ENCODE data around the gene COL15A1.

COL15A1 gene

GRCh38 chr9:99103054-99103895 is 159.6 kb downstream of the COL15A1 start:
- no peak for DNase-seq (ENCODE audit: insufficient read length, low spot score)
- FAIRE-seq, result no peak

DNA sequence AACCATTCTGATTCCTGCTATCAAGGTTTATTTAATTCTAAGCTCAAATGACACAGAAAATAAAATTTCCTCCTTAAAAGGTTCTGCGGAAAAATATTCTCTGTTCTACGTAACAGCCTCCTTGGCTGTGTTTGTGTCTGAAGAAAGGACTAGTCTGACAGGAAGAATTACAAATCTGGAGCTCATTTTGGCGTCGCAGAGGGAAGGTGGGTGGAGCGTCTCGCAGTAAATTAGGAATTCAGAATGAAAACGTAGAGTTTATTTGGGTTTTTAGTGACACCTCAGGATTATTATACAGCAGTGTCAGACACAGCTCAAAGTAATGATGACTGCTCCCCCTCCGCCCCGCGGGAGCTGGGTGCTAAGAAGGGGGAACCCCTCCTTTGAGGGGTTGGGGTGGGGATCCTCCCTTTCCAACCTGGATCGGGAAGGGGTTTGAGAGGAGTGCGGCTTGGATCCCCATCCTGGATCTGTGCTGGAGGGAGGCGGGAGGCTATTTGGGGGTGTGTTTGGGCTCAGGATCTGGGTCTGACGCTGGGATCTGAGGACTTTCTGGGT is 160.3 kb downstream of the COL15A1 start:
- DNase-seq (ENCODE audit: insufficient read length, low spot score) (no peak), FAIRE-seq (no peak)

DNA sequence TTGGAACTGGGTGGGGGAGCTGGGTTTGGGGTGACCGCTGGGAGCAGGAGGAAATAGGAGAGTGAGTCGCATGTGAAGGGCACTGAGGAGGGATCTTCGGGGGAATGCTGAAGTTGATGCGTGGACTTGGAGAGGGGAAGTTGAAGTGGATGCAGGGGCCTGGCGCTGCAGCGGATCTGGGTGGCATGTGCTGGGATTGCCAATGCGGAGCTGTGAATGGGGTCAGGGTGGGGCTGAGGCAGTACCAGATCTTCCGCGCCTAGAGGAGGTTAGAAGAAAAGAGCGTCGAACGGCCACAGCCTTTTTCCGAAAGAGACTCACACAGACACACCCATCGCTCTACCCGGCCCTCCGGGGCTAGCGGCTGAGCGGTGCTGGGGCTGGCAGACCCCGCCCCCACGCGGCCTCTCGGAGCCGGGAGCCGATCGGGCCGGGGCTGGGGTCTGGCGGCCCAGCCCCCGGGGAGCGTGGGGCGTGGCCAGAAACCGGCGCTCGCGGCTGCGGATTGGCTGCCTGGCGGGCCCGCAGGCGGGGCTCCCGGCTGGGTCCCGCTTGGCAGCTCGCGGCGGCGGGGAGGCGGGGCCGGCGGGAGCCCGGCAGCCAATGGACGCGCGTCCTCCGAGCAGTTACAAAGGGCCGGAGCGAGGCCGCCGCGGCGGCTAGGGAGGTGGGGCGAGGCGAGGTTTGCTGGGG is 160.9 kb downstream of the COL15A1 start, which contains the start of gene TGFBR1:
Gene TGFBR1 (plus strand): TSS at position 655 of the 693 bp plus-strand sequence. CDS start 93 bp downstream, outside the sequence.
- DNase-seq (ENCODE audit: insufficient read length, low spot score), result peak; percentile 89
- FAIRE-seq, result no peak

- FAIRE-seq (no peak), DNase-seq (ENCODE audit: insufficient read length, low spot score) (peak; percentile 54)
These were observed 161.7 kb downstream of the COL15A1 start for GRCh38 chr9:99105152-99106043.

DNA sequence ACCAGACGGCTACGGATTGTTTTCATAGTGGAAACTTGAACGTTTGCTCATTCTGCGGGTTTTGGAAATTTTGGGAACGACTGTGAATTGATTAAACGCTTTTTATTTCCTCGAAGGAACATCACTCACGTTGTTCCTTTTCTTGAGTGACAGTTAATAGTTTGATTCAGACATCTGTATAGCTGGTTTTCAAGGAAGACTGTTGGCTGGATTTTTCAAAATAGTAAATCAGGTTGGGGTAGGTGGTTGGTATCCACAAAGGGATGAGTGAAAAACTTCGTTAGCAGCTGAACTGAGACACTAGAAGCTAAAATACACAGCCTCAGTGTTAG is 162.3 kb downstream of the COL15A1 start:
- FAIRE-seq (no peak), DNase-seq (ENCODE audit: insufficient read length, low spot score) (no peak)

DNA sequence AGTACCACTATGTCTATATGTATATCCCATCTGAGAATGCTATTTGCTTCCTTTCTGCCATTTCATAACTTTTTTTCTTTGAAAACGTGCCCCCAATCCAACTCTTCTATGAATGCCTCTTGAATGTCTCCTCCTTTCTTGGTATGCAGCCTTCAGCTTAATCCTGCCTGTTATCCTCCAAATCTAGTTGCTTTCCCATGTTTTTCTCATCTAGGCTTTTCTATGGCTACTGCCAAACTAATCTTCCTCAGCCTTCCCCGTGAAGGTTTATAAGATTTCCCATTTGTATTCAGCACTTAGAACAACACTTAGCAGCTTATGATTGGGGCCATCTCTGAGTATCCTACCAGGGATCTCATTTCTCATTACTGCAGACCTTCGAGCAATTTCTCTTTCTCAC is 163.7 kb downstream of the COL15A1 start:
- DNase-seq (ENCODE audit: insufficient read length, low spot score) (no peak), FAIRE-seq (no peak)

DNA sequence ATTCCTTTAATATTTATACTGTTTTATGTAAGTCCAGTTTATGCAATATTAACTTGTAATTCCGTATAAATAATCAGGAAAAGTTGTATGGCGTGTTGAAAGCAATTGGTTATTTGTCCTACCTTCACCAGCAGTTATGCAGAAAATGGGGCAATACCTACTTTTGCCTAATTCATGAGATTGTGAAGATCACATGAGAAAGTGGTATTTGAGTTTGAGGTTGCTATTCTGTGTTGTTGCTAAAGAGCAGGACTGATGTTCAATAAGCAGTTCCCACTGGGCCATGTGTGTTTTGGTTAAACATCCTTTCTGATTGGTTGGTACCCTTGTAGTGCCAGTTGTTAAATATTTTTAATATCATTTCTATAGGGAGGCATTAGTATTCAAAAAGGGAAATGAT is 164.4 kb downstream of the COL15A1 start:
- DNase-seq (ENCODE audit: insufficient read length, low spot score) (no peak), FAIRE-seq (no peak)

DNA sequence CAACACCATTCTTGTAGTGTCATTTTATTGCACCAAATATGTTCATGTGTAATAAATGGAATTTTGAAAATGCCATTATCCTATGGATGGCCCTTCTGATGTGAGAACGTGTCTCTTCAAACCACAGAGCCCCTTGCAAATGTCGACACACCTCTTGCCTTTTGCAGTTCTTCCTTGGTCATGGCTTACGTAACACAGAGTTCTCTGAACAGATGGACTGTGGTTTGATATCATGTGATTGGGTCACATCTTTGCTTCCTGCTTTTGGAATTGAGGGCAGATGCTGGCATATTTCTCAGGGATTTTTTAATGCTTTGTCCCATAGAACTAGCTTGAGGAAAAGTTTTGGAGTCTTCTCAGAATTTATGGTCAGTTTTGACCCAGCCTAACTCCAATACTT is 165.8 kb downstream of the COL15A1 start:
- FAIRE-seq, result no peak
- DNase-seq (ENCODE audit: insufficient read length, low spot score), result no peak

- FAIRE-seq, result no peak
- no peak for DNase-seq (ENCODE audit: insufficient read length, low spot score)
These were observed 169.2 kb downstream of the COL15A1 start for GRCh38 chr9:99112750-99113413.

- DNase-seq (ENCODE audit: insufficient read length, low spot score) (no peak), FAIRE-seq (no peak)
These were observed 169.8 kb downstream of the COL15A1 start for GRCh38 chr9:99113414-99114048.

DNA sequence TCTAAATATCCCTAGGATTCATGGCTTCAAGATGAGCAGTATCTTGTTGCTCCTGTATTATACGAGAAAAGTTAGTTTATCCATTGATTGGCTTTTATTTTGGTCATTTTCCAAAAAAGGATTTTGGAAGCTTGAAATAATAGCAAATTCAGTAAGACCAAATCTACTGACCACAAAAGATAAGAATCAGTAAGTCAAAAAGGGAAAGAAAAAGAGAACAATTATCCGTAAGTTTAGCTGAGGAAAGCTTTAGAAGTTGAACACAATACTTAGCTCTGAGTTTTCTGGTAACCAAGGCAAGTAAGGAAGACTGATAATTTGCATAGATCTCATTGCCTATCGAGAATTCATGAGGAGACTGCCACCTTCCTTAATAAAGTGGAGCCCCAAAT is 170.3 kb downstream of the COL15A1 start:
- FAIRE-seq (no peak), DNase-seq (ENCODE audit: insufficient read length, low spot score) (no peak)

- FAIRE-seq, result no peak
- DNase-seq (ENCODE audit: insufficient read length, low spot score), result no peak
These were observed 171.3 kb downstream of the COL15A1 start for GRCh38 chr9:99114846-99115500.

GRCh38 chr9:99116003-99116411 is 172.3 kb downstream of the COL15A1 start:
- DNase-seq (ENCODE audit: insufficient read length, low spot score), result no peak
- FAIRE-seq, result no peak

DNA sequence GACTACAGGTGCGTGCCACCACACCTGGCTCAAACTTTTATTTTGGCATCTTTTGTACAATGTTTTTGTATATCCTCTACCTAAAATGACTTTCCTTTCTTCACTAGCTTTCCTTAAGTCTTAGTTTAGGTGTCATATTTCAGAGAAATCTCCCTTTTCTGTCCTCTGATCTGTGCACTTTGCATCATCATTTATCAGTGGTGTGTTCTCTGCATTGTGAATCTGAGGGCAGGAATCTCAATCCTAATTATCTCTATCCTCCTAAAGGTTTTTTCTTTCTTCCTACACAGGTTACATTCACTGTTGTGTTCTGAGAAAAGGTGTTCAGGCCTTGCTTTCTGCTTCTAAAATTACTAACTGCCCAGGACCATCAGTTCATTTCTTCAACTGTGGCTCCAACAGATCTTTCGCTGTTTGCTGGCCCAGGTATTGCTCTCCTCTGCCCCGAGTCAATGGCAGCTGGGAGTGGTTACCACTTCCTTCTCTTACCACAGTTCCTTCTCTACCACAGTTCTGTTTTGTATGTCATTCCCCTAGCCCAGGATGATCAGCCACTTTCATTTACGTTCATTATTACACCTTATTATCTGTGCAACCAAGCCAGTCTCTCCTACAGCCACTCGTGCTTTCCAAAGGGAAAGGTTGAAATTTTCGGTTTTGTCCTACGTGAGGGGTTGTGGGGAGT is 175.2 kb downstream of the COL15A1 start:
- no peak for DNase-seq (ENCODE audit: insufficient read length, low spot score)
- FAIRE-seq, result no peak

DNA sequence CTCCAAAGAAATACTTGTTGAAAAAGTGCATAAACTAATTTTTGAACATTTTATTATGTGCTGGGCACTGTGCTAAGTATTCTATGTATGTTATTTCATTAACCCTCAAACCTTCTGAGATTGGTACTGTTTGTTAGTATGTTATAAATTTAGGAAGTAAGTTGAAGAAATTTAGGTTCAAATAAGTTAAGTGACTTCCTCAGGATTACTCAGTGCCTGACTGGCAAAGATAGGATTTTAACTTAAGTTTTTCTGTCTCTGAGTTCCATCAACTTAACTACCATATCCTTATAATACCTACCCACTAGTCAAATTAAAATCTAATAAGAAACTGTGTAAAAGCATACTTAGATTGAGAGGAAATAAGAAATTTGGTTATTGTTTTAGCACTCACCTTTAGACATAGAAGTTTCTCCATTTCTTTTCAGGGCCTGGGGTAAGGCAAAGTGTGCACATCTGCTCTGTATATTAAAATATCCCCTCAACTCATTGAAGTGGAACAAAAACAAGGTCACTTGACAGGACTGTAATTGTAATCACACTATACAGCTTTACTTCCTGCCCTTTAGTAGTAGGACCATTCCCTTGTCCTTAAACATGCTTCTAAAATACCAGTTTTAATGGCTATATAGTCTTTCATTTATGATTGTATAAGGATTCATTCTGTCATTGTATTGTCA is 176.4 kb downstream of the COL15A1 start:
- DNase-seq (ENCODE audit: insufficient read length, low spot score) (no peak), FAIRE-seq (no peak)

Data from HTR-8/SVneo (cell line).